ENCODE measurements around the gene SRP68.

Gene SRP68

GRCh38 chr17:76032780-76033108 lies 39.6 kb downstream of the SRP68 start:
- Histone ChIP-seq H3K4me3 (ENCODE audit: low read length) (no peak overlapping the region), H3K9ac (ENCODE audit: low read depth, low read length) (no peak overlapping the region), H3K9me3 (ENCODE audit: insufficient read depth, low read depth, low read length) (no peaks in the 10 kb centered on the region), H3K27ac (ENCODE audit: low read length) (no peak overlapping the region), H3K27me3 (ENCODE audit: insufficient read depth, low read length) (no peaks in the 10 kb centered on the region), H3K36me3 (ENCODE audit: insufficient read depth, low read depth, low read length) (peaks cover 3% of the 10 kb centered on the region; the same call in 1 of the 2 replicates), H3K4me1 (ENCODE audit: insufficient read depth, low read length) (peaks cover 8% of the 10 kb centered on the region; the same call in 1 of the 2 replicates)

- Histone ChIP-seq H3K9ac (ENCODE audit: low read depth, low read length) (no peak overlapping the region), H3K9me3 (ENCODE audit: insufficient read depth, low read depth, low read length) (no peaks in the 10 kb centered on the region), H3K27me3 (ENCODE audit: insufficient read depth, low read length) (no peaks in the 10 kb centered on the region), H3K4me3 (ENCODE audit: low read length) (no peak overlapping the region), H3K4me1 (ENCODE audit: insufficient read depth, low read length) (peaks cover 8% of the 10 kb centered on the region; the same call in 1 of the 2 replicates), H3K36me3 (ENCODE audit: insufficient read depth, low read depth, low read length) (no peaks in the 10 kb centered on the region), H3K27ac (ENCODE audit: low read length) (no peak overlapping the region)
These were observed 40.1 kb downstream of the SRP68 start for GRCh38 chr17:76032073-76032779.

GRCh38 chr17:76027159-76027839 lies 45.0 kb downstream of the SRP68 start, which contains the start of gene EVPL:
Gene EVPL, minus strand, starts transcription at chr17:76027306. Its CDS starts 108 bp downstream, at chr17:76027198.
- H3K27ac ChIP-seq (ENCODE audit: low read length) = no peak within 1 kb of the TSS
- H3K9ac ChIP-seq (ENCODE audit: low read depth, low read length) = no peak within 1 kb of the TSS
- H3K9me3 ChIP-seq (ENCODE audit: insufficient read depth, low read depth, low read length) = no peaks in the 10 kb centered on the region
- H3K27me3 ChIP-seq (ENCODE audit: insufficient read depth, low read length) = no peaks in the 10 kb centered on the region
- H3K4me3 ChIP-seq (ENCODE audit: low read length) = no peak within 1 kb of the TSS
- peaks cover 3% of the 10 kb centered on the region; the same call in 1 of the 2 replicates for H3K4me1 ChIP-seq (ENCODE audit: insufficient read depth, low read length)
- H3K36me3 ChIP-seq (ENCODE audit: insufficient read depth, low read depth, low read length) = no peaks in the 10 kb centered on the region

- Histone ChIP-seq H3K36me3 (ENCODE audit: insufficient read depth, low read depth, low read length) (no peaks in the 10 kb centered on the region), H3K9ac (ENCODE audit: low read depth, low read length) (no peak overlapping the region), H3K27ac (ENCODE audit: low read length) (no peak overlapping the region), H3K4me1 (ENCODE audit: insufficient read depth, low read length) (peaks cover 3% of the 10 kb centered on the region; the same call in 1 of the 2 replicates), H3K9me3 (ENCODE audit: insufficient read depth, low read depth, low read length) (no peaks in the 10 kb centered on the region), H3K27me3 (ENCODE audit: insufficient read depth, low read length) (no peaks in the 10 kb centered on the region), H3K4me3 (ENCODE audit: low read length) (no peak overlapping the region)
These were observed 45.6 kb downstream of the SRP68 start for GRCh38 chr17:76026714-76027158.

- Histone ChIP-seq H3K27ac (ENCODE audit: low read length) (no peak overlapping the region), H3K9ac (ENCODE audit: low read depth, low read length) (no peak overlapping the region), H3K9me3 (ENCODE audit: insufficient read depth, low read depth, low read length) (no peaks in the 10 kb centered on the region), H3K36me3 (ENCODE audit: insufficient read depth, low read depth, low read length) (no peaks in the 10 kb centered on the region), H3K4me1 (ENCODE audit: insufficient read depth, low read length) (peaks cover 3% of the 10 kb centered on the region; the same call in 1 of the 2 replicates), H3K4me3 (ENCODE audit: low read length) (no peak overlapping the region), H3K27me3 (ENCODE audit: insufficient read depth, low read length) (no peaks in the 10 kb centered on the region)
These were observed 47.0 kb downstream of the SRP68 start for GRCh38 chr17:76025294-76025693.

GRCh38 chr17:76024353-76024752 lies 48.0 kb downstream of the SRP68 start:
- Histone ChIP-seq H3K9ac (ENCODE audit: low read depth, low read length) (no peak overlapping the region), H3K36me3 (ENCODE audit: insufficient read depth, low read depth, low read length) (no peaks in the 10 kb centered on the region), H3K9me3 (ENCODE audit: insufficient read depth, low read depth, low read length) (no peaks in the 10 kb centered on the region), H3K4me3 (ENCODE audit: low read length) (no peak overlapping the region), H3K4me1 (ENCODE audit: insufficient read depth, low read length) (no peaks in the 10 kb centered on the region; the same call in 1 of the 2 replicates), H3K27me3 (ENCODE audit: insufficient read depth, low read length) (no peaks in the 10 kb centered on the region), H3K27ac (ENCODE audit: low read length) (no peak overlapping the region)

- H3K27me3 ChIP-seq (ENCODE audit: insufficient read depth, low read length) = no peaks in the 10 kb centered on the region
- no peak overlapping the region for H3K27ac ChIP-seq (ENCODE audit: low read length)
- no peaks in the 10 kb centered on the region for H3K9me3 ChIP-seq (ENCODE audit: insufficient read depth, low read depth, low read length)
- no peak overlapping the region for H3K4me3 ChIP-seq (ENCODE audit: low read length)
- no peaks in the 10 kb centered on the region for H3K4me1 ChIP-seq (ENCODE audit: insufficient read depth, low read length)
- no peaks in the 10 kb centered on the region for H3K36me3 ChIP-seq (ENCODE audit: insufficient read depth, low read depth, low read length)
- no peak overlapping the region for H3K9ac ChIP-seq (ENCODE audit: low read depth, low read length)
These were observed 48.4 kb downstream of the SRP68 start for GRCh38 chr17:76023900-76024237.

GRCh38 chr17:76022973-76023899 lies 49.1 kb downstream of the SRP68 start:
- no peak overlapping the region for H3K4me3 ChIP-seq (ENCODE audit: low read length)
- no peaks in the 10 kb centered on the region for H3K36me3 ChIP-seq (ENCODE audit: insufficient read depth, low read depth, low read length)
- no peaks in the 10 kb centered on the region for H3K27me3 ChIP-seq (ENCODE audit: insufficient read depth, low read length)
- no peaks in the 10 kb centered on the region for H3K9me3 ChIP-seq (ENCODE audit: insufficient read depth, low read depth, low read length)
- H3K9ac ChIP-seq (ENCODE audit: low read depth, low read length) = no peak overlapping the region
- no peak overlapping the region for H3K27ac ChIP-seq (ENCODE audit: low read length)
- H3K4me1 ChIP-seq (ENCODE audit: insufficient read depth, low read length) = no peaks in the 10 kb centered on the region

- no peak overlapping the region for H3K9ac ChIP-seq (ENCODE audit: low read depth, low read length)
- no peak overlapping the region for H3K4me3 ChIP-seq (ENCODE audit: low read length)
- no peak overlapping the region for H3K27ac ChIP-seq (ENCODE audit: low read length)
- H3K9me3 ChIP-seq (ENCODE audit: insufficient read depth, low read depth, low read length) = no peaks in the 10 kb centered on the region
- no peaks in the 10 kb centered on the region for H3K27me3 ChIP-seq (ENCODE audit: insufficient read depth, low read length)
- no peaks in the 10 kb centered on the region for H3K36me3 ChIP-seq (ENCODE audit: insufficient read depth, low read depth, low read length)
- no peaks in the 10 kb centered on the region for H3K4me1 ChIP-seq (ENCODE audit: insufficient read depth, low read length)
These were observed 50.0 kb downstream of the SRP68 start for GRCh38 chr17:76022285-76022684.

- H3K9me3 ChIP-seq (ENCODE audit: insufficient read depth, low read depth, low read length) = no peaks in the 10 kb centered on the region
- no peak overlapping the region for H3K27ac ChIP-seq (ENCODE audit: low read length)
- H3K4me3 ChIP-seq (ENCODE audit: low read length) = no peak overlapping the region
- no peaks in the 10 kb centered on the region for H3K4me1 ChIP-seq (ENCODE audit: insufficient read depth, low read length)
- no peak overlapping the region for H3K9ac ChIP-seq (ENCODE audit: low read depth, low read length)
- H3K36me3 ChIP-seq (ENCODE audit: insufficient read depth, low read depth, low read length) = no peaks in the 10 kb centered on the region
- no peaks in the 10 kb centered on the region for H3K27me3 ChIP-seq (ENCODE audit: insufficient read depth, low read length)
These were observed 52.4 kb downstream of the SRP68 start for GRCh38 chr17:76019833-76020467.

GRCh38 chr17:76018801-76019200 lies 53.5 kb downstream of the SRP68 start:
- H3K4me1 ChIP-seq (ENCODE audit: insufficient read depth, low read length) = no peaks in the 10 kb centered on the region
- no peak overlapping the region for H3K9ac ChIP-seq (ENCODE audit: low read depth, low read length)
- no peaks in the 10 kb centered on the region for H3K36me3 ChIP-seq (ENCODE audit: insufficient read depth, low read depth, low read length)
- H3K27me3 ChIP-seq (ENCODE audit: insufficient read depth, low read length) = no peaks in the 10 kb centered on the region
- H3K9me3 ChIP-seq (ENCODE audit: insufficient read depth, low read depth, low read length) = no peaks in the 10 kb centered on the region
- H3K4me3 ChIP-seq (ENCODE audit: low read length) = no peak overlapping the region
- no peak overlapping the region for H3K27ac ChIP-seq (ENCODE audit: low read length)
